Measurements from ENCODE around the gene CDH22.

DNA sequence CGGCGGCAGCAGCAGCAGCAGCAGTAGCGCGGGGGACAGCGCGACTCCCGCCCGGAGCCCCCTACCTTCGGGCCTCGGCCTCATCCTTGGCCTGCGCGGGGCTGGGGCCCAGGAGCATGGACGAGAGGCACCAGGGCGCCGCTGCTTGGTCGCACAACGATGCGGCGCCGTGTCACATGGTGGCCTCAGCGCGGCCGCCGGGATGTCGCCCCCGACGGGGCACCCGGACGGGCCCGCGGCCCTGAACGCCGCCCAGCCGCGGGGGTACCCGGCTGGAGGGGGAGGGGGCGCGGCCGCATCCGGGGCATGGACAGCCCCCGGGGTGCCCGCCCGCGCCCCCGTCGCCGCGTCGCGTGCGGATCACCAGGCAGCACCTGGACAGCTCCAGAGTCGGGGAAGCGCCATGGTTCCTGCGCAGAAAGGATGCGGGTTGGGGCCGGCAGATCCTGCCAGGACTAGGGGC, 57.1 kb downstream of the CDH22 start:
- TF ChIP-seq FOXP2 (optimal IDR thresholded peaks at IDR 0.05; ENCODE audit: borderline replicate concordance, extremely low read depth, extremely low read length, insufficient read depth) (no peak), SIN3A (IDR thresholded peaks at IDR 0.05; ENCODE audit: borderline replicate concordance, insufficient read depth, low read length) (no peak), TAF1 (IDR thresholded peaks at IDR 0.05; ENCODE audit: borderline replicate concordance, insufficient read depth, low read length) (no peak)
- TF ChIP-seq, protein P1, sequence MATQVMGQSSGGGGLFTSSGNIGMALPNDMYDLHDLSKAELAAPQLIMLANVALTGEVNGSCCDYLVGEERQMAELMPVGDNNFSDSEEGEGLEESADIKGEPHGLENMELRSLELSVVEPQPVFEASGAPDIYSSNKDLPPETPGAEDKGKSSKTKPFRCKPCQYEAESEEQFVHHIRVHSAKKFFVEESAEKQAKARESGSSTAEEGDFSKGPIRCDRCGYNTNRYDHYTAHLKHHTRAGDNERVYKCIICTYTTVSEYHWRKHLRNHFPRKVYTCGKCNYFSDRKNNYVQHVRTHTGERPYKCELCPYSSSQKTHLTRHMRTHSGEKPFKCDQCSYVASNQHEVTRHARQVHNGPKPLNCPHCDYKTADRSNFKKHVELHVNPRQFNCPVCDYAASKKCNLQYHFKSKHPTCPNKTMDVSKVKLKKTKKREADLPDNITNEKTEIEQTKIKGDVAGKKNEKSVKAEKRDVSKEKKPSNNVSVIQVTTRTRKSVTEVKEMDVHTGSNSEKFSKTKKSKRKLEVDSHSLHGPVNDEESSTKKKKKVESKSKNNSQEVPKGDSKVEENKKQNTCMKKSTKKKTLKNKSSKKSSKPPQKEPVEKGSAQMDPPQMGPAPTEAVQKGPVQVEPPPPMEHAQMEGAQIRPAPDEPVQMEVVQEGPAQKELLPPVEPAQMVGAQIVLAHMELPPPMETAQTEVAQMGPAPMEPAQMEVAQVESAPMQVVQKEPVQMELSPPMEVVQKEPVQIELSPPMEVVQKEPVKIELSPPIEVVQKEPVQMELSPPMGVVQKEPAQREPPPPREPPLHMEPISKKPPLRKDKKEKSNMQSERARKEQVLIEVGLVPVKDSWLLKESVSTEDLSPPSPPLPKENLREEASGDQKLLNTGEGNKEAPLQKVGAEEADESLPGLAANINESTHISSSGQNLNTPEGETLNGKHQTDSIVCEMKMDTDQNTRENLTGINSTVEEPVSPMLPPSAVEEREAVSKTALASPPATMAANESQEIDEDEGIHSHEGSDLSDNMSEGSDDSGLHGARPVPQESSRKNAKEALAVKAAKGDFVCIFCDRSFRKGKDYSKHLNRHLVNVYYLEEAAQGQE (IDR thresholded peaks at IDR 0.05; ENCODE audit: insufficient read depth in 1 of 2, low read depth in 2 of 2, low read length in 2 of 2): peak in 1 of 2 experiments; percentile 66; a peak in 1 of 4 replicates
